HepG2 (cell line): ENCODE measurements around the gene UBC. TPM values are rescaled to one million over a fixed set of nuclear protein-coding genes. Genes with fewer than 3 reads are reported as not detected.
A peak's percentile ranks its signal among the peaks of the same experiment; 100 is the strongest.

Experiments used
- FOSL1 ChIP-seq: sonication (generic); formaldehyde crosslinking; IDR thresholded peaks from 2 replicates; pipeline ENCODE4 v1.9.0; 2021; ENCODE audit warnings: missing genetic modification reagents, borderline replicate concordance
- FOXO1 ChIP-seq: sonication (generic); formaldehyde crosslinking; IDR thresholded peaks from 2 replicates; pipeline ENCODE4 v1.4.0; 2020; ENCODE audit warnings: missing genetic modification reagents
- GFI1 ChIP-seq: sonication (generic); formaldehyde crosslinking; IDR thresholded peaks from 2 replicates; pipeline ENCODE4 v1.5.0; 2020; ENCODE audit warnings: missing genetic modification reagents, mild to moderate bottlenecking, borderline replicate concordance
- NFAT5 ChIP-seq: sonication (generic); formaldehyde crosslinking; IDR thresholded peaks from 2 replicates; pipeline ENCODE4 v1.4.0; 2020; ENCODE audit warnings: missing genetic modification reagents
- NR2F1 ChIP-seq, 2 experiments: fragments of 450-650 bp in 1 of 2; formaldehyde crosslinking in 1 of 2; IDR thresholded peaks; 2 replicates each; pipeline versions ENCODE4 v1.5.0 to v1.6.1; 2016 to 2020; ENCODE audit warnings: mild to moderate bottlenecking in 1 of 2, missing compliant biosample characterization in 1 of 2, missing genetic modification reagents in 1 of 2, moderate library complexity in 1 of 2
- POLR2AphosphoS2 ChIP-seq: IDR thresholded peaks from 2 replicates; pipeline ENCODE4 v1.6.1; 2011; ENCODE audit warnings: low read depth, low read length, improper control_type of control experiment
- TP53 ChIP-seq: sonication (generic); formaldehyde crosslinking; conservative IDR thresholded peaks from 2 replicates; pipeline ENCODE4 v1.4.0; 2020; ENCODE audit warnings: missing genetic modification reagents
- ZBTB40 ChIP-seq, 2 experiments: fragments of 450-650 bp in 1 of 2; sonication (generic) in 1 of 2; formaldehyde crosslinking in 1 of 2; IDR thresholded peaks; 2 replicates each; pipeline versions ENCODE4 v1.6.1 to v1.8.0; 2016 to 2022; ENCODE audit warnings: antibody characterized with exemption in 1 of 2, mild to moderate bottlenecking in 1 of 2, missing genetic modification reagents in 1 of 2
- ZFP36L1 ChIP-seq: sonication (generic); formaldehyde crosslinking; IDR thresholded peaks from 2 replicates; pipeline ENCODE4 v1.8.0; 2022; ENCODE audit warnings: mild to moderate bottlenecking, missing genetic modification reagents, moderate library complexity
- ZNF691 ChIP-seq: sonication (generic); formaldehyde crosslinking; IDR thresholded peaks from 2 replicates; pipeline ENCODE4 v1.4.0; 2020; ENCODE audit warnings: missing genetic modification reagents, low read depth, mild to moderate bottlenecking, borderline replicate concordance
- ZNF746 ChIP-seq: sonication (generic); formaldehyde crosslinking; IDR thresholded peaks from 2 replicates; pipeline ENCODE4 v1.8.0; 2022; ENCODE audit warnings: mild to moderate bottlenecking, missing genetic modification reagents
- ZNF773 ChIP-seq: sonication (generic); formaldehyde crosslinking; IDR thresholded peaks from 2 replicates; pipeline ENCODE4 v1.4.0; 2020; ENCODE audit warnings: missing genetic modification reagents, borderline replicate concordance
- polyA plus RNA-seq, 8 experiments: library from polyadenylated mRNA; depleted of rRNA in 3 of 8; stranded (reverse) in 7 of 8; unstranded in 1 of 8; fragments of >200 nt; fragmentation: Illumina TruSeq in 4 of 8; extraction: Trizol in 4 of 8; gene quantifications; 2 replicates each; pipeline versions ENCODE4 v1.2.1 to v1.2.3, GENCODE V29; 2011 to 2016; ENCODE audit warnings: low read depth in 4 of 8, missing spikeins in 1 of 8, mixed read lengths in 1 of 8; ENCODE audit not compliant: insufficient read depth in 1 of 8
- total RNA-seq, 5 experiments: library from RNA; depleted of rRNA; stranded (reverse); fragments of >200 nt; fragmentation: Illumina TruSeq; extraction: Trizol; gene quantifications; 2 replicates each; pipeline ENCODE4 v1.2.3, GENCODE V29; 2016; ENCODE audit warnings: low read depth in 1 of 5

The UBC gene
- total and polyA plus RNA-seq, 2 of the 13 experiments (the other 11 are each of a cell fraction or from before 2014, with no cell fraction given) = 805 to 1,432 TPM

- TF ChIP-seq ZBTB40 (IDR thresholded peaks at IDR 0.05) = no peak
- TF ChIP-seq ZBTB40 (CRISPR knock-in tag; IDR thresholded peaks at IDR 0.05) = peak; percentile 44; the same call in 1 of the 2 replicates
- no peak for TF ChIP-seq FOSL1
- TF ChIP-seq NFAT5 (CRISPR knock-in tag) = no peak
- TF ChIP-seq FOXO1 = peak; percentile 47
- no peak for TF ChIP-seq POLR2AphosphoS2
- no peak for TF ChIP-seq ZNF773 (CRISPR knock-in tag)
- no peak for TF ChIP-seq ZFP36L1 (CRISPR knock-in tag)
- TF ChIP-seq TP53 = no peak
- no peak; the same call in 1 of the 2 replicates for TF ChIP-seq ZNF691 (CRISPR knock-in tag)
- TF ChIP-seq ZNF746 (CRISPR knock-in tag) = no peak; the same call in 1 of the 2 replicates
- peak; percentile 69; the same call in 1 of the 2 replicates for TF ChIP-seq GFI1 (CRISPR knock-in tag)
- no peak for TF ChIP-seq NR2F1 (CRISPR knock-in tag; IDR thresholded peaks at IDR 0.05)
Observed at GRCh38 chr12:124884587-124885438, 29.6 kb downstream of the UBC start (continued).
